ENCODE data around the gene CHCHD3. TPM values are rescaled to one million over a fixed set of nuclear protein-coding genes. Genes with fewer than 3 reads are reported as not detected.
"Not testable (repeated sequence)": the region's sequence is repeated elsewhere in the genome, so short reads cannot be mapped to it uniquely, and the experiment has no call there.

CHCHD3 gene
- total RNA-seq, 1 experiment from 2014 or later, result 115 TPM

DNA sequence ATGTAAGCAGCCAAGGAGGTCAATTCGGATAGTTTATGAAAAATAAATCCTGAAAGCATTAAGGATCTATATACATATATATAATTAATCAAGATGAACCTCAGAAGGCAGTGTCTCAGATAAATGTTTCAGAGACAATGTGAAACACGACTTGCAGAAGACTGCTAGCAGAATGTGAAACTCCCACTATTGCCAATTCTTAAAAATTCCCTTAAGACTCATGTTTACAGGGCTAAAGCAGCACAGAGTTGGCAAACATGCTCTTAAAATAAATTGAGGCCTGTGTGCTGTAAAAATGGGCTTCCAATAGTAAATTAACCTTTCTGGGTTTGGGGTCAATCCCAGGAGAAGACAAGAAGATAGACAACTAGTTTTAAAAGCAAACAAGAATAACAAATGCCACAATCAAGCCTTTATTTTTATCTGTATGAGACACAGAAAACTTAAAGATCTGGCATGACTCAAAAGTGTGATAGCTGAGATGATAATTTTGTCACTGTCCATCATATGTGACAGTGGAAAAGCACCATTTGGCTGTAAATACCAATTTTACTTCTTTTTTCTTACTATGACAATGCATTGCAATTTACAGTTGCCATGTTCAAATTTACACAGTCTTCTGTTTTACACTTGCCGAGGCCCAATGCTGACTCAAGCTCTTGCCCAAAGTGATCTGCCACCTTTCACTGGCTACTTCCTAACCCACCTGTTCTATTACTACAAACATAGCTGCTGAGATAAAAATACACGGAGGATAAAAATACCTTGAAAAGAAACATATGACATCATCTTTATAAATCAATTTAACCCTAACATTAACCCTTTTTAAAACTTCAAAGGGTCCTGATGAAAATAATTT is 78.6 kb downstream of the CHCHD3 start:
- peak; percentile 12 for DNase-seq (ENCODE audit: low read depth)

GRCh38 chr7:133001727-133002126 is 80.2 kb downstream of the CHCHD3 start:
- no peak for DNase-seq (ENCODE audit: low read depth)

GRCh38 chr7:132999845-133000244 is 82.0 kb downstream of the CHCHD3 start:
- no peak for DNase-seq (ENCODE audit: low read depth)

- DNase-seq (ENCODE audit: low read depth), result no peak
Observed at GRCh38 chr7:132998763-132999162, 83.1 kb downstream of the CHCHD3 start.

DNA sequence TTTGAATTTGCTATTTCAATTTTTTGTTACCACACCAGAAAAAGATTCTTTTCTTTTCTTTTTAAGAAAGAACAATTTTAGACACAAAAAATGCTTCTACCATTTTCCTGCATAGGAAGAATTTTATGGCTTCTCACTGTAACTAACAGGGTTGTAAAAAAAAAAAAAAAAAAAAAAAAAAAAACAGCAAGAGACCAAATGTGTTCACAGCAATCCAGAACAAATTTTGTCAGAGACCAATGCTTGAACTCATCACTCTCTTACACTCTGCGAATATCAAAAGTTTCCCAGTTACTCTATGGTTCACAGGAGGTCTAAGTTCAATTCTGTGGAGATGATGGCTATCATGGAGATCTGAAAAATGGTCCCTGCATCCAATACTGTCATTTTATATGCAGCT is 84.4 kb downstream of the CHCHD3 start:
- no peak for DNase-seq (ENCODE audit: low read depth)

- no peak for DNase-seq (ENCODE audit: low read depth)
Observed at GRCh38 chr7:132996581-132997242, 85.2 kb downstream of the CHCHD3 start.

DNA sequence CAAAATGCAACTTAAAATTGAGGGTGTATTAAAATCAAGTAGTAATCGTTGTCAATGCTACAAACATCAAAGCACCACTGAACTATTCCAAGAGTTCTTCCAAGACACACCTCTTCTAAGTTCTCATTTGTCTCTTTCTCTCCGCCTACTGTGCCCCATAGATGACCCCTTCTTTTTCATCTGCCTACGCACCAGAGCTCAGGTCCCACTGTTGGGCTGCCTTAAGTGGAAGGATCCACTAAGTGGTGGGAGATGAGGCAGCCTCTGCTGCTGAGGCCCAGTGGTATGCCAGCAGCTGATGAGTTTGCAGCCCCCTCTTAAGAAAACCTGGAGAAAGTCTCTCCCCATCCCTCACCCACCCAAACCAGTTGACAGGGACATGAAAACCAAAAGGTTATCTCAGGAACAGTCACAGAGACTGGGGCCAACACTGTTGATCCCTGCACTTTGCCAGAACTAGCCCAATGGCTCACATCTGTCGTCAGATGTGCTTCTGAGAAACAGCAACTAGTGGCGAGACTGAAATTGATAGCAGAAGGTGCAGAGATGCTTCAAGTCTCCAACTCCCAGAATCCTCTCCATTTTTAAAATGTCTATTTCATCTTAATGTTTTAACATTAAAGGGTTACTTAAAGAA is 88.4 kb downstream of the CHCHD3 start:
- DNase-seq (ENCODE audit: low read depth), result no peak

- no peak for DNase-seq (ENCODE audit: low read depth)
Observed at GRCh38 chr7:132991615-132992587, 90.0 kb downstream of the CHCHD3 start.

GRCh38 chr7:132988117-132988516 is 93.8 kb downstream of the CHCHD3 start:
- no peak for DNase-seq (ENCODE audit: low read depth)

GRCh38 chr7:132980402-132980801 is 101.5 kb downstream of the CHCHD3 start:
- no peak for DNase-seq (ENCODE audit: low read depth)

GRCh38 chr7:132979524-132979923 is 102.4 kb downstream of the CHCHD3 start:
- DNase-seq (ENCODE audit: low read depth), result no peak

- peak; percentile 27 for DNase-seq (ENCODE audit: low read depth)
Observed at GRCh38 chr7:132977234-132977633, 104.7 kb downstream of the CHCHD3 start.

DNA sequence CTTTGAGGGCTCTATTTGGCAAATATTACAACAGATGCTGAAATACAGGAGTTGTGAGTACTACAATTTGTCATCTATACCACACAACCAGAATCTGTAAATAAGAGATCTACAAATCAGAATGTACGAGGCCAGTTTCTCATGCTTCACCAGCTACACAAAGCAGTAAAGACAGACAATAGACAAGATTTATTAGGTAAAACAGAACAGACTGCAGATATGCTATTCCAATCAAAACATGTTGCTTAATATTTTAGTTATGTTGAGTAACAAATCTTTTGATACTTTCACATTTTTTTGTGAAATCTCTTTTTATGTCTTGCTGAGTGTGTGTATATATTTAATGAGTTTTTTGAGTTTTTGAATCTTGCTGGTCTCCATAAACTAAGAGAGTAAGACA is 109.1 kb downstream of the CHCHD3 start:
- DNase-seq (ENCODE audit: low read depth), result peak; percentile 11

- DNase-seq (ENCODE audit: low read depth), result no peak
Observed at GRCh38 chr7:132970257-132970656, 111.6 kb downstream of the CHCHD3 start.

DNA sequence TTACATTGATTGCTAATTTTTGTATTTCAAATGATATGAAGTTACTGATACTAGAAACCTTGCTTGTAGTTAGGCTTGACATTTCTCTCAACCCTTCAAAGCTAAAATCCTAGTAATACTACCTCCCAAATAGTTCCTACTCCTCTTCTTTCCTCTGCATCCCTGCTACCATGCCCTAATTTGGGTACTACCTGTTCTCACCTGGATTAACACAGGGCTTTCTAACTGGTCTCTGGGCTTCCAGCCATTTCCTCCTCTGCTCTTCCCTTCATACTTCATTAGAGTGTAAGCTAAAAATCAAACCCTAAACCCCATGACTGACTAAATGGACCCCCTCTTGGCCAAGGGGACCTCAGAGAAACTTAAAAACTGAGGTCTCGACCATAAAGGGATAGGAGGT is 112.4 kb downstream of the CHCHD3 start:
- no peak for DNase-seq (ENCODE audit: low read depth)

- DNase-seq (ENCODE audit: low read depth), result not testable (repeated sequence)
Observed at GRCh38 chr7:132967470-132967848, 114.4 kb downstream of the CHCHD3 start.

GRCh38 chr7:132966754-132967469 is 115.0 kb downstream of the CHCHD3 start:
- DNase-seq (ENCODE audit: low read depth), result peak; percentile 5

- no peak for DNase-seq (ENCODE audit: low read depth)
Observed at GRCh38 chr7:132965951-132966350, 115.9 kb downstream of the CHCHD3 start.

GRCh38 chr7:132964876-132965275 is 117.0 kb downstream of the CHCHD3 start:
- no peak for DNase-seq (ENCODE audit: low read depth)

GRCh38 chr7:132959891-132960290 is 122.0 kb downstream of the CHCHD3 start:
- no peak for DNase-seq (ENCODE audit: low read depth)

GRCh38 chr7:132956556-132956955 is 125.3 kb downstream of the CHCHD3 start:
- no peak for DNase-seq (ENCODE audit: low read depth)

Measured in LHCN-M2 (cell line).